PFSK-1 (cell line): ENCODE data around the gene DPP9.

Experiments used
- POLR2AphosphoS5 ChIP-seq: IDR thresholded peaks from 2 replicates; pipeline ENCODE4 v1.6.1; 2012; ENCODE audit warnings: low read depth, mild to moderate bottlenecking, control low read depth, low read length, moderate library complexity
- TAF1 ChIP-seq: IDR thresholded peaks from 2 replicates; pipeline ENCODE4 v1.6.1; 2012; ENCODE audit warnings: low read length, control low read depth, borderline replicate concordance; ENCODE audit not compliant: insufficient read depth

DNA sequence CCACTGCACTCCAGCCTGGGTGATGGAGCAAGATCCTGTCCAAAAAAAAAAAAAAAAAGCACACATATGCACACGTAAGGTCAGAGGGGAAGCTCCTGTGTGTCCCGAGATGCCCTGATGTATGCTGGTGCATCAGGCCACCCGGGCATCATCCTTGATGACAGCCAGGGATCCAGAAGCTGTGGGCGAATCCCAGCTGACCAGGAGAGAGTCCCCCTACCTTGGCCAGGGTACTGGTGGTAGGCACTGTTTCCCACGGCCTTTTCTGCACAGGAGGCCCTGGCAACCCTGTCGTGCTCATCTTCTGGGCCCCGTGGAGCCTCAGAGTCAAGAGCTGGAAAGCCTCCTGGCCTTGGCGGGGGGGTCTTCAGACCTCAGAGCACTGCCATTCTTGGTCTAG lies 67.5 kb downstream of the DPP9 start:
- TF ChIP-seq TAF1 (no peak), POLR2AphosphoS5 (peak; percentile 47; the same call in 1 of the 2 replicates)
